HG03060 (cell line): ENCODE data around the gene FSTL4.

Source experiments
- ATAC-seq: cut with Tn5 transposase; IDR thresholded peaks from one replicate; pipeline ENCODE4 v1.9.1; 2021; ENCODE audit warnings: low read depth, moderate number of reproducible peaks; ENCODE audit not compliant: unreplicated experiment

The FSTL4 gene

GRCh38 chr5:133434336-133434735 is 178.0 kb downstream of the FSTL4 start:
- no peak for ATAC-seq

GRCh38 chr5:133433641-133434040 is 178.7 kb downstream of the FSTL4 start:
- ATAC-seq = no peak

- ATAC-seq = no peak
Observed at GRCh38 chr5:133432956-133433532, 179.3 kb downstream of the FSTL4 start.

GRCh38 chr5:133431326-133431865 is 180.9 kb downstream of the FSTL4 start:
- no peak for ATAC-seq

GRCh38 chr5:133430095-133430494 is 182.2 kb downstream of the FSTL4 start:
- ATAC-seq = no peak

- no peak for ATAC-seq
Observed at GRCh38 chr5:133429046-133429445, 183.3 kb downstream of the FSTL4 start.

- ATAC-seq = no peak
Observed at GRCh38 chr5:133428072-133428660, 184.2 kb downstream of the FSTL4 start.

- no peak for ATAC-seq
Observed at GRCh38 chr5:133427121-133427777, 185.1 kb downstream of the FSTL4 start.

- ATAC-seq = no peak
Observed at GRCh38 chr5:133426264-133426663, 186.1 kb downstream of the FSTL4 start.

- ATAC-seq = no peak
Observed at GRCh38 chr5:133425764-133426163, 186.6 kb downstream of the FSTL4 start.

GRCh38 chr5:133425222-133425621 is 187.1 kb downstream of the FSTL4 start:
- no peak for ATAC-seq

GRCh38 chr5:133423618-133424282 is 188.6 kb downstream of the FSTL4 start:
- ATAC-seq = no peak

- no peak for ATAC-seq
Observed at GRCh38 chr5:133423011-133423617, 189.2 kb downstream of the FSTL4 start.

GRCh38 chr5:133421806-133422205 is 190.5 kb downstream of the FSTL4 start:
- ATAC-seq = no peak

- no peak for ATAC-seq
Observed at GRCh38 chr5:133421394-133421793, 190.9 kb downstream of the FSTL4 start.

GRCh38 chr5:133420440-133421301 is 191.7 kb downstream of the FSTL4 start:
- no peak for ATAC-seq

GRCh38 chr5:133415906-133416305 is 196.4 kb downstream of the FSTL4 start:
- ATAC-seq = no peak

GRCh38 chr5:133415506-133415905 is 196.8 kb downstream of the FSTL4 start:
- no peak for ATAC-seq

GRCh38 chr5:133412661-133413060 is 199.7 kb downstream of the FSTL4 start:
- ATAC-seq = no peak

GRCh38 chr5:133410335-133410828 is 202.0 kb downstream of the FSTL4 start:
- no peak for ATAC-seq
